ENCODE measurements around the gene CAPN13.

Gene CAPN13

GRCh38 chr2:30807249-30807648, at the start of gene CAPN13:
TSS of gene CAPN13 (minus strand) at chr2:30807446. CDS start at chr2:30787325, 20,121 bp downstream.
- H3K4me3 ChIP-seq (ENCODE audit: low read length): no peak within 1 kb of the TSS
- TF ChIP-seq ZNF274 (IDR thresholded peaks at IDR 0.05; ENCODE audit: low read depth, low read length): no peak

GRCh38 chr2:30847841-30848240, 40.6 kb upstream of the CAPN13 start:
- no peak overlapping the region for H3K4me3 ChIP-seq (ENCODE audit: low read length)
- no peak for TF ChIP-seq ZNF274 (IDR thresholded peaks at IDR 0.05; ENCODE audit: low read depth, low read length)

DNA sequence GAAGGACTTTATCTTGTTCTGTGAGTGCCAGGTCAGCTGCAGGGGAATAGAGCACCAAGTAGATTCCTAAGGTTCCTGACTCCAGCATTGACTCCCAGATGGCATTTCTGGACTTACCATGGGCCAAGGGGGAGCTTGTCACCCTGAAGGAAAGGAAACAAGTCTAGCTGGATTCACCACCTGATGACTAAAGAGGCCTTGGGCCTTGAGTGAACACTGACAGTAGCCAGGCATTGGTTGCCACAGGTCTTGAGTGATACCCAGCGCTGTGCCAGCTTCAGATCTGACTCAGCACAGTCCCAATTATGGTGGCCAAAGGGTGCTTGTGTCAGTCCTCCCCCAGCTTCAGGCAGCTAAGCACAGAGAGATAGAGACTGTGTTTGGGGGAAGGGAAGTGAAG, 40.1 kb upstream of the CAPN13 start:
- TF ChIP-seq ZNF274 (IDR thresholded peaks at IDR 0.05; ENCODE audit: low read depth, low read length): no peak
- no peak overlapping the region for H3K4me3 ChIP-seq (ENCODE audit: low read length)

DNA sequence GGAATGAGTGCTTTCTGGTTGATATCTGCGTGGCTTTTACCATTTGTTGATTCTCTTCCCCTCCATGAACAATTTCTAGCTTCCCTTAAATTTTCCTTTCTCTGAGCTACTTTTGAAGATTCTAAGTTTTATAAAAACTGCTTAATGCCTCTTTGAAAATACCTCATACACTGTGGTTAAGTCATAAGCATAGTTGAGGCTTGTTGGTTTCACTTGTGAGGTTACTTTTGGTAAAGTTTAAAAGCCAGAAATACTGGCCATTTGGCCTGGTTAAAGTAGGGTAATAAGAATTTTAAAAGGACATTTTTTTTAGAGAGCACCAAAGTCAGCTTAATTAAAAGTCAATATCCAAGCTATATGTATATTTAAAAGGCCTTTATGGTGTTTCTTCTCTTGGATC, 21.3 kb upstream of the CAPN13 start:
- no peak overlapping the region for H3K4me3 ChIP-seq (ENCODE audit: low read length)
- TF ChIP-seq ZNF274 (IDR thresholded peaks at IDR 0.05; ENCODE audit: low read depth, low read length): no peak

DNA sequence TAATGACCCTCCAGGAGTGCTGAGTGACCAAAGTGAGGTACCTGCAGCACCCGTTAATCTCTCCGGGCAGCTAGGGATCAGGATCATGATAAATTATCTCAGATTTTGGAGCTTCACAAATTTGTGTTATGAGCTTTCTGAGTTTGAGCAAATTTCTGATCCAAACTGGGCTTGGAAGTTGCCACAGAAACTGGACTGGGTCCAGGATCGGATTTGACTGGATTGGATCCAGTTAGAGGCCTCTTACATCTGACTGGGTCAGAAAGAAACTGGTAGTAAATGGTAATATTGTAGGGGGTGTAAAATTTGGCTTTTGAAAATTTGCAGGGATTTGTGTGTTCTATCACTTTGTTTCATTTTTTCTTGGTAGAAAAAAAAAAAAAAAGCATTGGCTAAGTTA, 19.7 kb upstream of the CAPN13 start:
- no peak for TF ChIP-seq ZNF274 (IDR thresholded peaks at IDR 0.05; ENCODE audit: low read depth, low read length)
- no peak overlapping the region for H3K4me3 ChIP-seq (ENCODE audit: low read length)

DNA sequence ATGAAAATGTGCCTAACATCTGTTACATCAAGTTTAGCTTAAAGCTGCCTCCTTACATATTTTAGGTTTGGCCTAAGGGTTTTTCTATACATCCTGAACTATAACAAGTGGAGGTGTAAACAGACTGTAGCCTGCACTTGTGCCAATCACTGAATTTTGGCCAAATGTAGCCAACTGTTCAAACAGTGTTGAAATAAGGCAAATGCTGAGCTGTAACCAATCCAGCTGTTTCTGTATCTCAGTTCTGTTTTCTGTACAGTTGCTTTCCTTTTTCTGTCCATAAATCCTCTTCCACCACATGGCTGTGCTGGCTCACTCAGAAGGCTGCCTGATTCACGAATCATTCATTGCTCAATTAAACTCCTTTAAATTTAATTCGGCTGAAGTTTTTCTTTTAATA, 19.2 kb upstream of the CAPN13 start:
- TF ChIP-seq ZNF274 (IDR thresholded peaks at IDR 0.05; ENCODE audit: low read depth, low read length): no peak
- no peak overlapping the region for H3K4me3 ChIP-seq (ENCODE audit: low read length)

DNA sequence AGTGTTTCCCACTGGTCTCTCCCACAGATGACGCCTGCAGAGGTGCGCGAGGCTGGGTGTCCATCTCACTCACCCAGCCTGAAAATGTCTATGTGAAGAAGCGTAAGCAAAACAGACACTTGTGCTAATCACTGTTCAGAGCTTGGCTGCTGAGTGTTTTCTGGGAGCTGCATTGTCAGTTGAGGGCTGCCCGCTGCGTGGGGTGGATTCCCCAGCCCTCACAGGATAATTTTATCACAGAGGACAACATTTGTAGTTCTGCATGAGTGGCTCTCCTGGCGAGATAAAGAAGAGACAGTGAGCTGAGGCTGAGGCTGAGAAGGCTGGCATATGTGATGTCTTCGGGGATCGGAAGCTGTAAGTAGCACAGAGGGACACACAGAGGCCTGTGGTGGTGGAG, 16.2 kb upstream of the CAPN13 start:
- TF ChIP-seq ZNF274 (IDR thresholded peaks at IDR 0.05; ENCODE audit: low read depth, low read length): no peak
- H3K4me3 ChIP-seq (ENCODE audit: low read length): no peak overlapping the region

DNA sequence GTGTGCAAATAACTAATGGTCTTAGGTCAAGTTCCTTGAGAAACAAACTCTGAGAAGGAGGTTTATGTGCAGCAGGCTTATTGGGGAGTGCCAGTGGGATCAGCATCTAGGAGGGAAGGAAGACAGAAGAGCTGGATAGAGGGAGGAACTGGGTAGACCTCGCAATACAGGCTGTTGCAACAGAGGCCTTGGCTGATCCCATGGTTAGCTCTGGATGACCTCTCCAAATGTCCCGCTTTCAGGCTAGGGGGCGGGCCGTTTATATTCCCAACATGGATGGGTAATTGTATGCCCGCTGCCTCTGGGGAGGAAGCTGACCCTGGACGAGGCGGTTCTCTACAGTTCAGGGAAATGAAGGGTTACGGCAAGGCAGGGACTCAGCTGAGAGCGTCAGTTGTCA, 14.7 kb upstream of the CAPN13 start:
- no peak overlapping the region for H3K4me3 ChIP-seq (ENCODE audit: low read length)
- no peak for TF ChIP-seq ZNF274 (IDR thresholded peaks at IDR 0.05; ENCODE audit: low read depth, low read length)

DNA sequence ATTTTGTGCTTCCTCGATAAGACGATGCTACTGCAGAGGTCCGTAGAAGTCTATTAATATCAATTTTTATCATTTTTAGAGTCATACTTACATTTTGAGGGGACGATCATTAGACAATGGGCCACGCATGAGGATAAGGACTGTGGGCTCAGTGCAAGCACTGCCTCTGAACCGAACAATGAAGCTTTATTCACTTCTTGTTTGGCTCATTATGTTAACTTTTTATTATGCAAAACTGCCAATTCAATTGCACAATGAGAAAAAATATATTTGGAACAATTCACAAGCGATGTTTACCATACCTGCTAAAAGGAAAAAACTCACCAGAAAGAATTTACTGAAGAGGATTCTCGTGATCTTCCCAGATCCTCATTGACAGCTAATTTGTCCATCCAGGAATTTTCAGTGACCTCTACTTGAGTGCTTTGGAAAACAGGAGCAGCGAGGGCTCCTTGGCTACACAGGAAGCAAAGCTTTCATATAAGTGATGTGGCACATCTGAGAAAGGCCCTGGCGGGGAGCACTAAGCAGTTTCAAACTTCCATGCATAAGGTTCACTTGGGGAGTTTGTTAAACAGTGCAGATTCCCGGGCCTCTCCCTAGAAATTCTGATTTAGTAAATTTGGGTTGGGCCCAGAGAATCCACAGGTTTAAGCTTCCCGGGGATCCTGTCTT, 13.3 kb upstream of the CAPN13 start:
- H3K4me3 ChIP-seq (ENCODE audit: low read length): no peak overlapping the region
- TF ChIP-seq ZNF274 (IDR thresholded peaks at IDR 0.05; ENCODE audit: low read depth, low read length): no peak

DNA sequence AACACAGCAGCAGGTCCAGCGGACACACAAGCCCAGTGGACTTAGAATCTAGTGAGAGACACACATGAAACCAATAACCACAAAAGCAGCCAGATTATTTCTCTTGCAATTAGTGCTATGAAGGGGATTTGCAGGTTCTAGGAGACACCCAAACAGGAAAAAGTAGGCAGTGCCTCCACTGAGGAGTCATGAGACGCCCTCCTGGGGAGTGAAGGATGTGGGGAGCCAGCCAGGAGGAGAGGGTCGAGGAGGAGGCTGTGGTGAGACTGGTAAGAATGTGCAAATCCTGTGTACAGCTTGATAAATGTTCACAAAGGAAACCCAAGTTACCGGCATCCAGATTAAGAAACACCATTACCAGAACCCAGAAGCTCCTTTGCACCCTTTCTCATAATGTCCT, 2.7 kb upstream of the CAPN13 start:
- no peak overlapping the region for H3K4me3 ChIP-seq (ENCODE audit: low read length)

GRCh38 chr2:30808695-30809094, 1.4 kb upstream of the CAPN13 start:
- no peak for TF ChIP-seq ZNF274 (IDR thresholded peaks at IDR 0.05; ENCODE audit: low read depth, low read length)
- no peak overlapping the region for H3K4me3 ChIP-seq (ENCODE audit: low read length)

More for the DNA sequence above, 2.7 kb upstream of the CAPN13 start:
- no peak for TF ChIP-seq ZNF274 (IDR thresholded peaks at IDR 0.05; ENCODE audit: low read depth, low read length)

DNA sequence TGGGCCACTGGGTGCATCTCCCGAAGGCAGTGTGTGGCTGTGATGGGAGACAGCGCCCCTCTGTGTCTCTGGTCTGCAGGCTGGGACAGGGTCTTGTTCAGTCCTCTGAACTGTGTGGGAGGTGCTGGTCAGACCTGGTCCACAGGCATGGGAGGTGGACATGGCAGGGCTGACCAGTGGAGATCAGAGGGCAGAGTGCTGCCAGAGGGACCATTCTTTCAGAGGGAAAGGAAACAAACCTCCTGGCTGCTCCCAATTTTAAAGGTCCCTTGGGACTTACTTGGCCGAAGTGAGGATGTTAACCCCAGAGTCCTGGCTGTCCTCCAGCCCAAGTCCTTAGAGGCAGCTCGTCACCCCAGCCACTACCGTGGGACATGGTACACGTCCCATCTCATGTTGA, 4.0 kb downstream of the CAPN13 start:
- H3K4me3 ChIP-seq (ENCODE audit: low read length): no peak overlapping the region
- no peak for TF ChIP-seq ZNF274 (IDR thresholded peaks at IDR 0.05; ENCODE audit: low read depth, low read length)

DNA sequence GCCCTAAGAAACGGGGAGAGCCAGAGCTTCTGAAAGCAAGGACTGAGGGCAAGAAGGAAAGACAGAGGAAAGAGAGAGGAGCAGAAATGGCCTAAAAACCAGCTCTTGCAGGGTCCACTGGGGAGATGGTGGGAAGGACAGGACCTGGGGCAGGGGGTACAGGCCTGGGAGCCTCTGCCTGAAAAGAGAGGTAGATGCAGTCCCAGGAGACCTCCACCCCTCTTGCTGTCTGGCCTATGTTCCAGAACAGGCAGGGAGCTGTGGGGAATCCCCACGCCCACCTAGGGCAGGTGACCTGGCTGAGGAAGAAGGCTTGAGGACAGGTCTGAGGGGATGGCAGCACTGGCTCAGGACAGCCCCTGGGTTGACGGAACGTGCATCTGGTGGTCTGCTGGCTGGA, 4.6 kb downstream of the CAPN13 start:
- no peak overlapping the region for H3K4me3 ChIP-seq (ENCODE audit: low read length)
- no peak for TF ChIP-seq ZNF274 (IDR thresholded peaks at IDR 0.05; ENCODE audit: low read depth, low read length)

DNA sequence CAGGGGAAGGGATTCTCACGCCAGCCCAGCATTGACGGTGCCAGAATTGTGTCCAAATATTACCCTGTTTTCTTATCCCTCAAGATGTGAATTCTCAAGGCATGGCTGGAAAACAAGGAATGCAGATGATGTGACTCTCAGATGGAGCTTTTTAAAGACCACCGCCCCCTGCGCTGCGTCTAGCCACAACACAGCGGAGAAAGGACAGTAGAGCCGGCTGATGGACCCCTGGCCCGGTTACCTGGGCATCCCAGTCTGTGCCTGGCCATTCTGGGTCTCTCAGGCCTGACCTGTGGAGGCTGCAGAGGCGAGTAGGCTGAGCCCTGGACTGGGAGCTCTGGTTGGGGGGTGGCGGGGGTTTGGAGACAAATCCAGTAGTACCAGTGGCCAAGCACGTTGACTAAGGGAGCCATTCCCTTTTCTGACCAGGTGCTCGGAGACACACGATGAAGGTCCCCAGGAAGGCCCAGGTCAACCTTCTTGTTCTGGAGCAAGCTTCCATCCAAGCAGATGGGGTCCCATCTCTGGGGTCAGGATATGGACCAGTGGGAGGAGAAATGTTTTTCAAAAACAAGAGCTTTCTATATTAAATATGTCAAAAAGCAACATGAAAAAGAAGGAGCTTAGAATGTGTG, 5.3 kb downstream of the CAPN13 start:
- TF ChIP-seq ZNF274 (IDR thresholded peaks at IDR 0.05; ENCODE audit: low read depth, low read length): no peak
- no peak overlapping the region for H3K4me3 ChIP-seq (ENCODE audit: low read length)

DNA sequence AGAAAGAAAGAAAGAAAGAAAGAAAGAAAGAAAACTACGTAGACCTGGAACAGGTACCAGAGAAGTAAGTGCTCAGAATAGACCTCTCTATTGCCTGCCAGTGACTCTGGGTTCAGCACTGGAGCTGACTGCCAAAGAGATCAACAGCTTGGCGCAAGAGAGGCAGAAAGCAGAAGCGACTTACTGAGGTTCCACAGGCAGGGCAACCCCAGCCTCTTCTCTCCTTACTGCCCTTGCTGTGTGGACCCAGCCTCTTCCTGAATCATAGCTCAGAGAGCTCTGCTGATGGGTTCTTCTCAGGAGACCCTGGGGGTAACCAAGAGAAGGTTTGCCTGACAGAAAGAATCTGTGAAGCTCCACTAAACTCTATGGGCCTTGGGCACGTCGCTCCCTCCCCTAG, 7.1 kb downstream of the CAPN13 start:
- TF ChIP-seq ZNF274 (IDR thresholded peaks at IDR 0.05; ENCODE audit: low read depth, low read length): no peak
- H3K4me3 ChIP-seq (ENCODE audit: low read length): no peak overlapping the region

- no peak overlapping the region for H3K4me3 ChIP-seq (ENCODE audit: low read length)
- TF ChIP-seq ZNF274 (IDR thresholded peaks at IDR 0.05; ENCODE audit: low read depth, low read length): no peak
These were observed 7.9 kb downstream of the CAPN13 start for GRCh38 chr2:30799366-30799765.

Measured in GM08714 (cell line).